NCI-H510A (cell line): ENCODE results near the gene RGS13.
"Not testable (repeated sequence)": the region's sequence is repeated elsewhere in the genome, so short reads cannot be mapped to it uniquely, and the experiment has no call there.

Experiments
- DNase-seq: peaks from one replicate; lab custom pipeline; 2025; lab: John Stamatoyannopoulos, UW

RGS13 gene

GRCh38 chr1:192678099-192678498 lies 42.2 kb downstream of the RGS13 start:
- no peak for DNase-seq

- no peak for DNase-seq
Measured at GRCh38 chr1:192682335-192682734, 46.4 kb downstream of the RGS13 start.

GRCh38 chr1:192683081-192683480 lies 47.1 kb downstream of the RGS13 start:
- not testable (repeated sequence) for DNase-seq

- no peak for DNase-seq
Measured at GRCh38 chr1:192689459-192689858, 53.5 kb downstream of the RGS13 start.

- no peak for DNase-seq
Measured at GRCh38 chr1:192691041-192691440, 55.1 kb downstream of the RGS13 start.

GRCh38 chr1:192696082-192696481 lies 60.1 kb downstream of the RGS13 start:
- DNase-seq = no peak

GRCh38 chr1:192697771-192698170 lies 61.8 kb downstream of the RGS13 start:
- DNase-seq = no peak

GRCh38 chr1:192698731-192699130 lies 62.8 kb downstream of the RGS13 start:
- no peak for DNase-seq

GRCh38 chr1:192700834-192701271 lies 64.9 kb downstream of the RGS13 start:
- no peak for DNase-seq

GRCh38 chr1:192702212-192702902 lies 66.4 kb downstream of the RGS13 start:
- no peak for DNase-seq

- no peak for DNase-seq
Measured at GRCh38 chr1:192703283-192704206, 67.6 kb downstream of the RGS13 start.

GRCh38 chr1:192705510-192705909 lies 69.6 kb downstream of the RGS13 start:
- no peak for DNase-seq

- no peak for DNase-seq
Measured at GRCh38 chr1:192706936-192707335, 71.0 kb downstream of the RGS13 start.

GRCh38 chr1:192707978-192708547 lies 72.1 kb downstream of the RGS13 start:
- DNase-seq = no peak

GRCh38 chr1:192709544-192709943 lies 73.6 kb downstream of the RGS13 start:
- no peak for DNase-seq
